CD4-positive, alpha-beta T cell (primary cell): ENCODE data around the gene KLHL2. TPM values are rescaled to one million over a fixed set of nuclear protein-coding genes. Genes with fewer than 3 reads are reported as not detected.
"Not testable (repeated sequence)": the region's sequence is repeated elsewhere in the genome, so short reads cannot be mapped to it uniquely, and the experiment has no call there.

Experiments used
- ATAC-seq: fragments of 200-7000 bp; cut with Tn5 transposase; one replicate; pipeline ENCODE4 v1.10.0; 2022; ENCODE audit warnings: mild to moderate bottlenecking; ENCODE audit not compliant: poor library complexity
- CTCF ChIA-PET: fragments of 350-600 bp; sonication (Branson Sonifier 250); formaldehyde crosslinking; loops from one replicate; lab custom pipeline; 2021; ENCODE audit warnings: antibody characterized with exemption, inconsistent platforms; lab: Charles Lee
- POLR2A ChIA-PET: fragments of 350-600 bp; sonication (Branson Sonifier 250); formaldehyde crosslinking; loops from one replicate; lab custom pipeline; 2021; ENCODE audit warnings: antibody characterized with exemption, inconsistent platforms; lab: Charles Lee
- DNase-seq, 14 experiments: peaks; one replicate each; pipeline ENCODE4 v3.0.0-alpha.2; 2013 to 2020; ENCODE audit warnings: mixed read lengths in 2 of 14
- H3K27ac ChIP-seq, 2 donors: one replicate each; pipeline versions ENCODE4 v1.5.1 to v1.7.0; 2013; ENCODE audit warnings: low read length in 2 of 2, low read depth in 1 of 2, mild to moderate bottlenecking in 1 of 2
- H3K27me3 ChIP-seq, 2 experiments: 1 replicate in 1 of 2; 2 replicates in 1 of 2; pipeline versions ENCODE4 v1.6.1 to v1.7.0; 2013; ENCODE audit warnings: low read length in 2 of 2, control low read depth in 1 of 2, mild to moderate bottlenecking in 1 of 2, moderate library complexity in 1 of 2; ENCODE audit not compliant: insufficient read depth in 2 of 2, control insufficient read depth in 1 of 2
- H3K36me3 ChIP-seq: one replicate; pipeline ENCODE4 v1.6.1; 2013; ENCODE audit warnings: low read length, control low read depth; ENCODE audit not compliant: insufficient read depth
- H3K4me1 ChIP-seq: one replicate; pipeline ENCODE4 v1.6.1; 2013; ENCODE audit warnings: low read length, control low read depth; ENCODE audit not compliant: insufficient read depth
- H3K4me3 ChIP-seq: one replicate; pipeline ENCODE4 v1.5.1; 2013; ENCODE audit warnings: mild to moderate bottlenecking, low read length, moderate library complexity
- H3K9me3 ChIP-seq, 2 experiments: 1 replicate in 1 of 2; 2 replicates in 1 of 2; pipeline versions ENCODE4 v1.6.1 to v1.7.0; 2013; ENCODE audit warnings: low read length in 2 of 2, mild to moderate bottlenecking in 2 of 2, control low read depth in 1 of 2, moderate library complexity in 1 of 2; ENCODE audit not compliant: control insufficient read depth in 1 of 2, insufficient read depth in 1 of 2
- H3K27ac Mint-ChIP-seq: one replicate; pipeline ENCODE4 v1.8.0; 2020; ENCODE audit warnings: mixed read lengths
- H3K27me3 Mint-ChIP-seq: one replicate; pipeline ENCODE4 v1.8.0; 2021; ENCODE audit warnings: mixed read lengths
- H3K36me3 Mint-ChIP-seq: one replicate; pipeline ENCODE4 v1.8.0; 2021; ENCODE audit warnings: low read depth, mixed read lengths
- H3K4me1 Mint-ChIP-seq: one replicate; pipeline ENCODE4 v1.8.0; 2021; ENCODE audit warnings: low read depth, mixed read lengths
- H3K4me3 Mint-ChIP-seq: one replicate; pipeline ENCODE4 v1.8.0; 2020; ENCODE audit warnings: mild to moderate bottlenecking, mixed read lengths
- H3K9me3 Mint-ChIP-seq: one replicate; pipeline ENCODE4 v1.8.0; 2020; ENCODE audit warnings: mixed read lengths
- CTCF ChIP-seq: fragments of 200-600 bp; IDR thresholded peaks from one replicate; pipeline ENCODE4 v1.8.0; 2022; ENCODE audit warnings: antibody characterized with exemption, mild to moderate bottlenecking
- intact Hi-C, 2 experiments: fragments of 100-400 bp; cut with DNase I in 1 of 2; cut with micrococcal nuclease in 1 of 2; formaldehyde crosslinking; loops; one replicate each; pipeline versions ENCODE4 v1.15.1 to v1.9.0; 2023 to 2025; cut with DNase I, micrococcal nuclease
- total RNA-seq, 174 experiments: library from RNA in 2 of 174; stranded (reverse) in 2 of 174; gene quantifications; one replicate each; pipeline ENCODE4 v1.2.3 and lab custom pipeline; 2021 to 2026

Gene KLHL2
- total RNA-seq, 2 experiments from 2014 or later: 19.9 to 20.0 TPM

- Mint-ChIP-seq H3K27ac (peak overlapping the region; percentile 77), H3K36me3 (peaks cover 19% of the 10 kb centered on the region), H3K4me3 (peak overlapping the region; percentile 50), H3K4me1 (peaks cover 40% of the 10 kb centered on the region)
- H3K27ac ChIP-seq: peak overlapping the region in 1 of 2 donors; percentile 21
- H3K9me3 ChIP-seq, CTCF ChIA-PET, H3K4me3 ChIP-seq, H3K36me3 ChIP-seq, intact Hi-C loops, H3K27me3 ChIP-seq, H3K9me3 Mint-ChIP-seq, H3K27me3 Mint-ChIP-seq, POLR2A ChIA-PET, H3K4me1 ChIP-seq, ATAC-seq: not testable (repeated sequence)
- DNase-seq: peak in 2 of 14 experiments; percentile 13 to 22
These were observed 79.4 kb downstream of the KLHL2 start for GRCh38 chr4:165286619-165287340.

GRCh38 chr4:165288226-165288625 is 80.9 kb downstream of the KLHL2 start:
- Histone ChIP-seq H3K4me3 (no peak overlapping the region), H3K9me3 (no peaks in the 10 kb centered on the region), H3K36me3 (peaks cover 3% of the 10 kb centered on the region), H3K4me1 (no peaks in the 10 kb centered on the region), H3K27ac (no peak overlapping the region), H3K27me3 (no peaks in the 10 kb centered on the region)
- POLR2A ChIA-PET: no interaction called here
- peaks cover 5% of the 10 kb centered on the region for H3K36me3 Mint-ChIP-seq
- H3K27me3 Mint-ChIP-seq: no peaks in the 10 kb centered on the region
- no peak overlapping the region for H3K4me3 Mint-ChIP-seq
- CTCF ChIA-PET: no interaction called here
- peak overlapping the region; percentile 77 for H3K27ac Mint-ChIP-seq
- H3K4me1 Mint-ChIP-seq: peaks cover 40% of the 10 kb centered on the region
- no peak for ATAC-seq
- DNase-seq: no peak
- TF ChIP-seq CTCF: no peak
- no peaks in the 10 kb centered on the region for H3K9me3 Mint-ChIP-seq
- intact Hi-C loops: no loop called here

GRCh38 chr4:165288639-165289422 is 81.5 kb downstream of the KLHL2 start:
- Mint-ChIP-seq H3K4me3 (no peak overlapping the region), H3K36me3 (peaks cover 4% of the 10 kb centered on the region), H3K27ac (peak overlapping the region; percentile 77), H3K9me3 (no peaks in the 10 kb centered on the region), H3K4me1 (peaks cover 40% of the 10 kb centered on the region), H3K27me3 (no peaks in the 10 kb centered on the region)
- CTCF ChIA-PET: interaction anchor here (0.7 kb wide), 1 partner anchor 95 kb away, joined by 3 read pairs; no protein-coding TSS in a partner anchor
- ATAC-seq: no peak
- intact Hi-C loops: no loop called here
- Histone ChIP-seq H3K36me3 (peaks cover 2% of the 10 kb centered on the region), H3K27ac (no peak overlapping the region), H3K4me1 (no peaks in the 10 kb centered on the region), H3K27me3 (no peaks in the 10 kb centered on the region), H3K4me3 (no peak overlapping the region), H3K9me3 (no peaks in the 10 kb centered on the region)
- POLR2A ChIA-PET: no interaction called here
- no peak for TF ChIP-seq CTCF
- DNase-seq: no peak
